Naive thymus-derived CD4-positive, alpha-beta T cell (primary cell): ENCODE results near the gene DPP6. TPM values are rescaled to one million over a fixed set of nuclear protein-coding genes. Genes with fewer than 3 reads are reported as not detected.

Source experiments
- ATAC-seq: fragments of 150-1000 bp; cut with Tn5 transposase; 2 replicates; pipeline ENCODE4 v1.10.0; 2021; ENCODE audit warnings: mild to moderate bottlenecking, moderate library complexity
- CTCF ChIA-PET: fragments of 350-600 bp; sonication (Branson Sonifier 250); formaldehyde crosslinking; loops from one replicate; lab custom pipeline; 2021; ENCODE audit warnings: antibody characterized with exemption; lab: Charles Lee
- POLR2A ChIA-PET: fragments of 350-600 bp; sonication (Branson Sonifier 250); formaldehyde crosslinking; loops from one replicate; lab custom pipeline; 2021; ENCODE audit warnings: antibody characterized with exemption, inconsistent platforms; lab: Charles Lee
- DNase-seq, 9 donors: peaks; one replicate each; pipeline versions ENCODE4 v3.0.0 to v3.0.0-alpha.2; 2020 to 2022; ENCODE audit warnings: mixed read lengths in 1 of 9
- H3K27ac ChIP-seq: one replicate; pipeline ENCODE4 v1.7.0; 2013; ENCODE audit warnings: mild to moderate bottlenecking, low read depth, low read length, moderate library complexity
- H3K27me3 ChIP-seq, 2 donors: one replicate each; pipeline ENCODE4 v1.7.0; 2013; ENCODE audit warnings: low read length in 2 of 2, mild to moderate bottlenecking in 2 of 2, moderate library complexity in 2 of 2; ENCODE audit not compliant: control insufficient read depth in 2 of 2, insufficient read depth in 2 of 2
- H3K36me3 ChIP-seq, 3 experiments: 1 replicate in 2 of 3; 2 replicates in 1 of 3; pipeline ENCODE4 v1.7.0; 2013; ENCODE audit warnings: low read length in 3 of 3, mild to moderate bottlenecking in 3 of 3, moderate library complexity in 1 of 3; ENCODE audit not compliant: insufficient read depth in 3 of 3, control insufficient read depth in 2 of 3
- H3K4me1 ChIP-seq, 2 donors: one replicate each; pipeline ENCODE4 v1.7.0; 2013; ENCODE audit warnings: low read length in 2 of 2, mild to moderate bottlenecking in 2 of 2, moderate library complexity in 1 of 2; ENCODE audit not compliant: control insufficient read depth in 2 of 2, insufficient read depth in 2 of 2
- H3K4me3 ChIP-seq: 2 replicates; pipeline ENCODE4 v1.7.0; 2013; ENCODE audit warnings: mild to moderate bottlenecking, low read length
- H3K9me3 ChIP-seq, 3 experiments: 1 replicate in 2 of 3; 2 replicates in 1 of 3; pipeline ENCODE4 v1.7.0; 2013; ENCODE audit warnings: low read length in 3 of 3; ENCODE audit not compliant: control insufficient read depth in 2 of 3
- H3K27ac Mint-ChIP-seq, 9 donors: one replicate each; pipeline ENCODE4 v1.8.0; 2020 to 2022; ENCODE audit warnings: mixed read lengths in 9 of 9, mild to moderate bottlenecking in 8 of 9, moderate library complexity in 5 of 9, inconsistent platforms in 2 of 9
- H3K27me3 Mint-ChIP-seq, 5 donors: one replicate each; pipeline ENCODE4 v1.8.0; 2021 to 2022; ENCODE audit warnings: mixed read lengths in 5 of 5, mild to moderate bottlenecking in 1 of 5
- H3K36me3 Mint-ChIP-seq, 5 donors: one replicate each; pipeline ENCODE4 v1.8.0; 2020 to 2022; ENCODE audit warnings: mixed read lengths in 5 of 5, mild to moderate bottlenecking in 3 of 5, inconsistent platforms in 1 of 5
- H3K4me1 Mint-ChIP-seq, 7 donors: one replicate each; pipeline ENCODE4 v1.8.0; 2020 to 2022; ENCODE audit warnings: mixed read lengths in 7 of 7, mild to moderate bottlenecking in 3 of 7, inconsistent platforms in 1 of 7
- H3K4me3 Mint-ChIP-seq, 10 donors: one replicate each; pipeline ENCODE4 v1.8.0; 2020 to 2022; ENCODE audit warnings: mild to moderate bottlenecking in 10 of 10, mixed read lengths in 10 of 10, moderate library complexity in 6 of 10, inconsistent platforms in 2 of 10
- H3K9me3 Mint-ChIP-seq, 11 donors: one replicate each; pipeline ENCODE4 v1.8.0; 2020 to 2022; ENCODE audit warnings: mixed read lengths in 11 of 11, mild to moderate bottlenecking in 4 of 11, inconsistent platforms in 1 of 11, moderate library complexity in 1 of 11
- intact Hi-C, 2 donors: fragments of 100-400 bp; cut with micrococcal nuclease; formaldehyde crosslinking; loops; one replicate each; pipeline ENCODE4 v1.15.1; 2023
- polyA plus RNA-seq, 2 donors: library from polyadenylated mRNA; unstranded; fragments of 300-500 nt; fragmentation: Illumina TruSeq; gene quantifications; one replicate each; pipeline ENCODE4 v1.2.3, GENCODE V29; 2021
- total RNA-seq, 6 experiments: library from RNA in 5 of 6; stranded (reverse) in 5 of 6; gene quantifications; 1 replicate in 5 of 6; 2 replicates in 1 of 6; pipeline ENCODE4 v1.2.3 and lab custom pipeline; 2021 to 2026

Gene DPP6
- total and polyA plus RNA-seq, 7 experiments from 2014 or later, result not detected

- Mint-ChIP-seq H3K4me1 (no peaks in the 10 kb centered on the region), H3K36me3 (no peaks in the 10 kb centered on the region), H3K4me3 (no peak overlapping the region), H3K27ac (no peak overlapping the region), H3K9me3 (peaks cover 0 to 10% (median 4%) of the 10 kb centered on the region in 11 donors), H3K27me3 (peaks cover 0 to under 1% (median 0%) of the 10 kb centered on the region in 5 donors)
- POLR2A ChIA-PET, result no interaction called here
- no peaks in the 10 kb centered on the region for H3K27me3 ChIP-seq
- H3K9me3 ChIP-seq, result no peaks in the 10 kb centered on the region
- no peak for DNase-seq
- no peak overlapping the region for H3K27ac ChIP-seq
- H3K4me3 ChIP-seq, result no peak overlapping the region
- CTCF ChIA-PET, result no interaction called here
- no peak for ATAC-seq
- H3K36me3 ChIP-seq, result no peaks in the 10 kb centered on the region
- intact Hi-C loops, result no loop called here
- no peaks in the 10 kb centered on the region for H3K4me1 ChIP-seq
Observed at GRCh38 chr7:154324196-154324595, 272.0 kb downstream of the DPP6 start.

GRCh38 chr7:154326421-154326820 is 274.2 kb downstream of the DPP6 start:
- ChIA-PET CTCF (no interaction called here), POLR2A (no interaction called here)
- Mint-ChIP-seq H3K9me3 (peaks cover 0 to 21% (median 10%) of the 10 kb centered on the region in 11 donors), H3K27me3 (no peaks in the 10 kb centered on the region), H3K36me3 (peaks cover 0 to 3% (median 0%) of the 10 kb centered on the region in 5 donors), H3K27ac (no peak overlapping the region), H3K4me1 (no peaks in the 10 kb centered on the region), H3K4me3 (no peak overlapping the region)
- ATAC-seq, result no peak
- intact Hi-C loops, result no loop called here
- Histone ChIP-seq H3K4me1 (no peaks in the 10 kb centered on the region), H3K9me3 (no peaks in the 10 kb centered on the region), H3K36me3 (no peaks in the 10 kb centered on the region), H3K27ac (no peak overlapping the region), H3K27me3 (no peaks in the 10 kb centered on the region), H3K4me3 (no peak overlapping the region)
- no peak for DNase-seq

GRCh38 chr7:154330318-154330717 is 278.1 kb downstream of the DPP6 start:
- DNase-seq, result no peak
- H3K9me3 ChIP-seq, result no peaks in the 10 kb centered on the region
- H3K4me3 Mint-ChIP-seq, result no peak overlapping the region
- ATAC-seq, result no peak
- POLR2A ChIA-PET, result no interaction called here
- H3K4me3 ChIP-seq, result no peak overlapping the region
- H3K4me1 ChIP-seq, result no peaks in the 10 kb centered on the region
- no peaks in the 10 kb centered on the region for H3K4me1 Mint-ChIP-seq
- peaks cover 0 to 18% (median 9%) of the 10 kb centered on the region in 11 donors for H3K9me3 Mint-ChIP-seq
- H3K36me3 Mint-ChIP-seq, result peaks cover 0 to 3% (median 0%) of the 10 kb centered on the region in 5 donors
- intact Hi-C loops, result no loop called here
- no peaks in the 10 kb centered on the region for H3K27me3 ChIP-seq
- no peaks in the 10 kb centered on the region for H3K36me3 ChIP-seq
- H3K27me3 Mint-ChIP-seq, result no peaks in the 10 kb centered on the region
- H3K27ac Mint-ChIP-seq, result no peak overlapping the region
- CTCF ChIA-PET, result no interaction called here
- H3K27ac ChIP-seq, result no peak overlapping the region

GRCh38 chr7:154332811-154333580 is 280.8 kb downstream of the DPP6 start:
- ChIA-PET POLR2A (no interaction called here), CTCF (no interaction called here)
- Mint-ChIP-seq H3K27me3 (no peaks in the 10 kb centered on the region), H3K9me3 (peaks cover 0 to 22% (median 8%) of the 10 kb centered on the region in 11 donors), H3K27ac (no peak overlapping the region), H3K36me3 (peaks cover 0 to 3% (median 0%) of the 10 kb centered on the region in 5 donors), H3K4me3 (no peak overlapping the region), H3K4me1 (no peaks in the 10 kb centered on the region)
- no peak overlapping the region for H3K4me3 ChIP-seq
- H3K4me1 ChIP-seq, result no peaks in the 10 kb centered on the region
- ATAC-seq (no peak), DNase-seq (no peak)
- intact Hi-C loops, result no loop called here
- no peak overlapping the region for H3K27ac ChIP-seq
- H3K36me3 ChIP-seq, result no peaks in the 10 kb centered on the region
- H3K27me3 ChIP-seq, result no peaks in the 10 kb centered on the region
- H3K9me3 ChIP-seq, result no peaks in the 10 kb centered on the region

- intact Hi-C loops, result no loop called here
- Mint-ChIP-seq H3K27me3 (no peaks in the 10 kb centered on the region), H3K27ac (no peak overlapping the region), H3K4me1 (no peaks in the 10 kb centered on the region), H3K4me3 (no peak overlapping the region), H3K9me3 (peaks cover 0 to 11% (median 3%) of the 10 kb centered on the region in 11 donors), H3K36me3 (no peaks in the 10 kb centered on the region)
- ChIA-PET CTCF (no interaction called here), POLR2A (no interaction called here)
- Histone ChIP-seq H3K4me3 (no peak overlapping the region), H3K4me1 (no peaks in the 10 kb centered on the region), H3K9me3 (no peaks in the 10 kb centered on the region), H3K36me3 (no peaks in the 10 kb centered on the region), H3K27me3 (no peaks in the 10 kb centered on the region), H3K27ac (no peak overlapping the region)
- ATAC-seq, result no peak
- no peak for DNase-seq
Observed at GRCh38 chr7:154336295-154336694, 284.1 kb downstream of the DPP6 start.

GRCh38 chr7:154338701-154339506 is 286.7 kb downstream of the DPP6 start:
- H3K4me1 ChIP-seq, result no peaks in the 10 kb centered on the region
- intact Hi-C loops, result no loop called here
- ChIA-PET POLR2A (no interaction called here), CTCF (no interaction called here)
- H3K27ac ChIP-seq, result no peak overlapping the region
- no peak overlapping the region for H3K27ac Mint-ChIP-seq
- H3K9me3 Mint-ChIP-seq, result peaks cover 0 to 9% (median 3%) of the 10 kb centered on the region in 11 donors
- DNase-seq (no peak), ATAC-seq (no peak)
- H3K9me3 ChIP-seq, result no peaks in the 10 kb centered on the region
- no peak overlapping the region for H3K4me3 ChIP-seq
- no peaks in the 10 kb centered on the region for H3K36me3 Mint-ChIP-seq
- H3K27me3 ChIP-seq, result no peaks in the 10 kb centered on the region
- H3K36me3 ChIP-seq, result no peaks in the 10 kb centered on the region
- no peaks in the 10 kb centered on the region for H3K4me1 Mint-ChIP-seq
- H3K4me3 Mint-ChIP-seq, result no peak overlapping the region
- H3K27me3 Mint-ChIP-seq, result no peaks in the 10 kb centered on the region
